Measurements from ENCODE around the gene IFNA1.

IFNA1 gene

DNA sequence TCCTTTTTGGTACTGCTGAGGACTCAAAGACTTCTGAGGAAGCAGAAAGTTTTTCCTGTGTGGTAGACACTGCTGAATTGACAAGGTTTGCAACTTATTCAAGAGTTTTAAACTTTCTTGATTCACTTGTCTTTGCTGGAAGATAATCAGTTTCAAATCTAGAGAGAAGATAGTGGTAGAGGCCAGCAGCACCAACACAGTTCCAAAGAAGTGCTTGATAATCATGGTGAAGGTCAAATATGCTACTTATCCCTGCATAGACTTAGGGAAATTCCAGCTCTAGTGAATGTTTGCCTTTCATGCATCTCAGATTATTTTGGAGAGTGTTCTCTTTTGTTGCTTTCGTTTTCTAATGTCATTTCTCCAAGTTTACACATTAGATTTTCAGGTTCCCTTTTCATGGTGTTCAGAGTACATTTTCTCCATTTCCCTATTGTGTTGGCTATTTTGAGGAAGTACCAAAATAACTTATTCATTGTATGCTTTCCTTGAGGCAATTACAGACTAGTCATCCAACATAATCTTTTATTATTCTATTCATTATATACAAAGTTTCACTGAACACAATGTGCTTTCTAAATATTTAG lies 41.3 kb downstream of the IFNA1 start:
- no peak for DNase-seq (ENCODE audit: low read depth in 1 of 2, low spot score in 1 of 2)
- Histone ChIP-seq H3K27me3 (ENCODE audit: insufficient read depth, poor library complexity, severe bottlenecking) (no peaks in the 10 kb centered on the region), H3K27ac (replicated peaks) (peak overlapping the region; percentile 50), H3K4me3 (replicated peaks; ENCODE audit: insufficient read depth, low read length) (no peak overlapping the region; the same call in 1 of the 2 replicates)
- TF ChIP-seq GABPA (IDR thresholded peaks at IDR 0.05; ENCODE audit: low read depth) (no peak), SPI1 (IDR thresholded peaks at IDR 0.05; ENCODE audit: borderline replicate concordance, low read depth) (peak; percentile 72; the same call in 1 of the 2 replicates)
- TF ChIP-seq, protein P1, sequence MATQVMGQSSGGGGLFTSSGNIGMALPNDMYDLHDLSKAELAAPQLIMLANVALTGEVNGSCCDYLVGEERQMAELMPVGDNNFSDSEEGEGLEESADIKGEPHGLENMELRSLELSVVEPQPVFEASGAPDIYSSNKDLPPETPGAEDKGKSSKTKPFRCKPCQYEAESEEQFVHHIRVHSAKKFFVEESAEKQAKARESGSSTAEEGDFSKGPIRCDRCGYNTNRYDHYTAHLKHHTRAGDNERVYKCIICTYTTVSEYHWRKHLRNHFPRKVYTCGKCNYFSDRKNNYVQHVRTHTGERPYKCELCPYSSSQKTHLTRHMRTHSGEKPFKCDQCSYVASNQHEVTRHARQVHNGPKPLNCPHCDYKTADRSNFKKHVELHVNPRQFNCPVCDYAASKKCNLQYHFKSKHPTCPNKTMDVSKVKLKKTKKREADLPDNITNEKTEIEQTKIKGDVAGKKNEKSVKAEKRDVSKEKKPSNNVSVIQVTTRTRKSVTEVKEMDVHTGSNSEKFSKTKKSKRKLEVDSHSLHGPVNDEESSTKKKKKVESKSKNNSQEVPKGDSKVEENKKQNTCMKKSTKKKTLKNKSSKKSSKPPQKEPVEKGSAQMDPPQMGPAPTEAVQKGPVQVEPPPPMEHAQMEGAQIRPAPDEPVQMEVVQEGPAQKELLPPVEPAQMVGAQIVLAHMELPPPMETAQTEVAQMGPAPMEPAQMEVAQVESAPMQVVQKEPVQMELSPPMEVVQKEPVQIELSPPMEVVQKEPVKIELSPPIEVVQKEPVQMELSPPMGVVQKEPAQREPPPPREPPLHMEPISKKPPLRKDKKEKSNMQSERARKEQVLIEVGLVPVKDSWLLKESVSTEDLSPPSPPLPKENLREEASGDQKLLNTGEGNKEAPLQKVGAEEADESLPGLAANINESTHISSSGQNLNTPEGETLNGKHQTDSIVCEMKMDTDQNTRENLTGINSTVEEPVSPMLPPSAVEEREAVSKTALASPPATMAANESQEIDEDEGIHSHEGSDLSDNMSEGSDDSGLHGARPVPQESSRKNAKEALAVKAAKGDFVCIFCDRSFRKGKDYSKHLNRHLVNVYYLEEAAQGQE (IDR thresholded peaks at IDR 0.05; ENCODE audit: insufficient replicate concordance, low read depth): no peak
- TF ChIP-seq, protein P2, sequence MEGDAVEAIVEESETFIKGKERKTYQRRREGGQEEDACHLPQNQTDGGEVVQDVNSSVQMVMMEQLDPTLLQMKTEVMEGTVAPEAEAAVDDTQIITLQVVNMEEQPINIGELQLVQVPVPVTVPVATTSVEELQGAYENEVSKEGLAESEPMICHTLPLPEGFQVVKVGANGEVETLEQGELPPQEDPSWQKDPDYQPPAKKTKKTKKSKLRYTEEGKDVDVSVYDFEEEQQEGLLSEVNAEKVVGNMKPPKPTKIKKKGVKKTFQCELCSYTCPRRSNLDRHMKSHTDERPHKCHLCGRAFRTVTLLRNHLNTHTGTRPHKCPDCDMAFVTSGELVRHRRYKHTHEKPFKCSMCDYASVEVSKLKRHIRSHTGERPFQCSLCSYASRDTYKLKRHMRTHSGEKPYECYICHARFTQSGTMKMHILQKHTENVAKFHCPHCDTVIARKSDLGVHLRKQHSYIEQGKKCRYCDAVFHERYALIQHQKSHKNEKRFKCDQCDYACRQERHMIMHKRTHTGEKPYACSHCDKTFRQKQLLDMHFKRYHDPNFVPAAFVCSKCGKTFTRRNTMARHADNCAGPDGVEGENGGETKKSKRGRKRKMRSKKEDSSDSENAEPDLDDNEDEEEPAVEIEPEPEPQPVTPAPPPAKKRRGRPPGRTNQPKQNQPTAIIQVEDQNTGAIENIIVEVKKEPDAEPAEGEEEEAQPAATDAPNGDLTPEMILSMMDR (IDR thresholded peaks at IDR 0.05; ENCODE audit: insufficient read depth, low read length): no peak

DNA sequence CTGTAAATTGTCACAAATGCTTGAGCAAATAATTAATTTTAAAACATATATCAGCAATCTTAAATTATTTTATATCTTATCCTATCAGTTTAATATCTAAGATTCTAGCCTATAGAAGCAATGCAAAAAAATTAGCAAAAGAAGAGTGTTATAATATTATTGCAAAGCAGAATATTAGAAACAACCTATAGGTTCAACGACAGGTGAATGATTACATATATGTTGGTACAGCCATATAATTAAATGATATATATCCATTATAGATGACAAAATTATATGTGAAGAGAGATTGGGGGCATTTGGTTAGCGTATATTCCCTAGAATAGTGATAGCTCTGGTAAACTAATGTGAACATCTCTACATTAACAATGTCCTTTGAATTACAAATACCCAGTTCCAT lies 42.0 kb downstream of the IFNA1 start, which contains the start of gene IFNE:
Gene IFNE, minus strand, starts transcription at position 101 of the 400 bp plus-strand sequence. CDS start 619 bp downstream, outside the sequence.
- H3K4me3 ChIP-seq (replicated peaks; ENCODE audit: insufficient read depth, low read length): no peak within 1 kb of the TSS; the same call in 1 of the 2 replicates
- no peaks in the 10 kb centered on the region for H3K27me3 ChIP-seq (ENCODE audit: insufficient read depth, poor library complexity, severe bottlenecking)
- TF ChIP-seq SPI1 (IDR thresholded peaks at IDR 0.05; ENCODE audit: borderline replicate concordance, low read depth) (no peak), POLR2AphosphoS5 (IDR thresholded peaks at IDR 0.05; ENCODE audit: low read depth) (no peak), GABPA (IDR thresholded peaks at IDR 0.05; ENCODE audit: low read depth) (no peak)
- TF ChIP-seq, protein P2 (IDR thresholded peaks at IDR 0.05; ENCODE audit: insufficient read depth, low read length): no peak
- TF ChIP-seq, protein P1 (IDR thresholded peaks at IDR 0.05; ENCODE audit: insufficient replicate concordance, low read depth): no peak
- DNase-seq (ENCODE audit: low read depth in 1 of 2, low spot score in 1 of 2): no peak
- peak within 1 kb of the TSS; percentile 50 for H3K27ac ChIP-seq (replicated peaks)
